H1 (cell line): ENCODE data around the gene DCDC1. TPM values are rescaled to one million over a fixed set of nuclear protein-coding genes. Genes with fewer than 3 reads are reported as not detected.

Source experiments
- CTCF ChIA-PET: fragments of 300-600 bp; sonication (Branson Sonifier 250); formaldehyde crosslinking; loops from one replicate; lab custom pipeline; 2021; ENCODE audit not compliant: partially characterized antibody; lab: Charles Lee
- POLR2A ChIA-PET: fragments of 300-600 bp; sonication (Branson Sonifier 250); formaldehyde crosslinking; loops from one replicate; lab custom pipeline; 2021; ENCODE audit warnings: inconsistent platforms; ENCODE audit not compliant: partially characterized antibody; lab: Charles Lee
- DNase-seq, 2 experiments: peaks; one replicate each; pipeline versions ENCODE4 v3.0.0 to v3.0.0-alpha.2; 2010 to 2022; ENCODE audit warnings: low spot score in 2 of 2, low read depth in 1 of 2, mixed read lengths in 1 of 2
- FAIRE-seq: peaks from 2 replicates; lab custom pipeline; 2011; peaks lifted over from hg19 to GRCh38; lab: Jason Lieb, UNC
- H2AFZ ChIP-seq: 2 replicates; pipeline ENCODE4 v1.8.1; 2012; ENCODE audit warnings: low read length, inconsistent platforms
- H2AK5ac ChIP-seq: 2 replicates; pipeline ENCODE4 v1.6.1; 2013; ENCODE audit warnings: low read depth, low read length
- H2BK120ac ChIP-seq: replicated peaks from 2 replicates; pipeline ENCODE3; 2013; ENCODE audit warnings: low read depth, low read length, inconsistent platforms
- H2BK12ac ChIP-seq: 2 replicates; pipeline ENCODE4 v1.6.1; 2013; ENCODE audit warnings: low read depth, low read length
- H2BK15ac ChIP-seq: 2 replicates; pipeline ENCODE4 v1.6.1; 2013; ENCODE audit warnings: low read length
- H2BK20ac ChIP-seq: 2 replicates; pipeline ENCODE4 v1.6.1; 2013; ENCODE audit warnings: low read length
- H2BK5ac ChIP-seq: 2 replicates; pipeline ENCODE4 v1.6.1; 2013; ENCODE audit warnings: low read depth, low read length
- H3K14ac ChIP-seq: 2 replicates; pipeline ENCODE4 v1.6.1; 2013; ENCODE audit warnings: inconsistent platforms; ENCODE audit not compliant: insufficient read length
- H3K18ac ChIP-seq: 2 replicates; pipeline ENCODE4 v1.6.1; 2013; ENCODE audit warnings: low read length; ENCODE audit errors: extremely low read depth
- H3K23ac ChIP-seq: 2 replicates; pipeline ENCODE4 v1.6.1; 2013; ENCODE audit warnings: inconsistent platforms; ENCODE audit not compliant: insufficient read length
- H3K23me2 ChIP-seq: 2 replicates; pipeline ENCODE4 v1.6.1; 2013; ENCODE audit warnings: low read depth, low read length
- H3K27ac ChIP-seq: 2 replicates; pipeline ENCODE4 v1.6.1; 2011; ENCODE audit warnings: low read depth, low read length, inconsistent platforms
- H3K27me3 ChIP-seq, 4 experiments: replicated peaks in 1 of 4; 1 replicate in 1 of 4; 2 replicates in 3 of 4; pipeline versions ENCODE4 v1.6.1 to v1.8.1; 2011 to 2013; ENCODE audit warnings: low read length in 3 of 4, mild to moderate bottlenecking in 3 of 4, inconsistent platforms in 2 of 4, mixed read lengths in 2 of 4, moderate library complexity in 1 of 4; ENCODE audit not compliant: control insufficient read depth in 3 of 4, insufficient read depth in 3 of 4; ENCODE audit errors: extremely low read depth in 1 of 4
- H3K36me3 ChIP-seq, 4 experiments: 2 replicates each; pipeline versions ENCODE4 v1.6.1 to v1.8.1; 2011 to 2013; ENCODE audit warnings: mild to moderate bottlenecking in 4 of 4, low read length in 3 of 4, moderate library complexity in 2 of 4, control low read depth in 1 of 4, inconsistent platforms in 1 of 4; ENCODE audit not compliant: insufficient read depth in 4 of 4, control insufficient read depth in 2 of 4
- H3K4ac ChIP-seq: replicated peaks from 2 replicates; pipeline ENCODE3; 2013; ENCODE audit warnings: low read length, low read depth, mixed read lengths, inconsistent platforms; ENCODE audit not compliant: insufficient read length
- H3K4me1 ChIP-seq, 4 experiments: replicated peaks in 1 of 4; 1 replicate in 1 of 4; 2 replicates in 3 of 4; pipeline versions ENCODE4 v1.6.1 to v1.8.1; 2011 to 2013; ENCODE audit warnings: low read length in 3 of 4, inconsistent platforms in 2 of 4, mixed read lengths in 1 of 4; ENCODE audit not compliant: insufficient read depth in 4 of 4, control insufficient read depth in 3 of 4
- H3K4me2 ChIP-seq, 2 experiments: 2 replicates each; pipeline versions ENCODE4 v1.6.1 to v1.8.1; 2011 to 2013; ENCODE audit warnings: low read depth in 2 of 2, low read length in 2 of 2, control low read depth in 1 of 2, inconsistent platforms in 1 of 2, mild to moderate bottlenecking in 1 of 2; ENCODE audit not compliant: insufficient read depth in 1 of 2
- H3K4me3 ChIP-seq, 4 experiments: fragments of 200-600, 300-600 bp in 1 of 4; sonication (generic), shearing (Covaris generic), sonication (Bioruptor Twin) in 1 of 4; 2 replicates each; pipeline versions ENCODE4 v1.5.1 to v1.8.1; 2011 to 2016; ENCODE audit warnings: low read length in 4 of 4, low read depth in 3 of 4, control low read depth in 2 of 4, inconsistent platforms in 2 of 4, mild to moderate bottlenecking in 2 of 4, mixed read lengths in 1 of 4, moderate library complexity in 1 of 4; ENCODE audit not compliant: insufficient read depth in 2 of 4; ENCODE audit errors: extremely low read depth in 1 of 4
- H3K56ac ChIP-seq: replicated peaks from 2 replicates; pipeline ENCODE3; 2013; ENCODE audit warnings: low read depth, mild to moderate bottlenecking, mixed read lengths, low read length, inconsistent platforms; ENCODE audit not compliant: insufficient read length
- H3K79me1 ChIP-seq: 2 replicates; pipeline ENCODE4 v1.6.1; 2013; ENCODE audit warnings: low read depth, low read length, control low read depth
- H3K79me2 ChIP-seq, 2 experiments: 2 replicates each; pipeline versions ENCODE4 v1.6.1 to v1.8.1; 2012 to 2013; ENCODE audit warnings: low read length in 2 of 2, mild to moderate bottlenecking in 2 of 2, inconsistent platforms in 1 of 2; ENCODE audit not compliant: insufficient read depth in 2 of 2, control insufficient read depth in 1 of 2
- H3K9ac ChIP-seq, 4 experiments: replicated peaks in 1 of 4; 1 replicate in 1 of 4; 2 replicates in 3 of 4; pipeline versions ENCODE4 v1.6.1 to v1.8.1; 2011 to 2013; ENCODE audit warnings: low read depth in 3 of 4, low read length in 3 of 4, control low read depth in 2 of 4, mild to moderate bottlenecking in 2 of 4, moderate library complexity in 2 of 4, inconsistent platforms in 1 of 4; ENCODE audit errors: extremely low read depth in 1 of 4
- H3K9me3 ChIP-seq, 2 experiments: 2 replicates each; pipeline versions ENCODE4 v1.6.1 to v1.8.1; 2012 to 2013; ENCODE audit warnings: mild to moderate bottlenecking in 2 of 2, moderate library complexity in 2 of 2, control low read depth in 1 of 2, inconsistent platforms in 1 of 2, low read depth in 1 of 2, low read length in 1 of 2, mixed read lengths in 1 of 2; ENCODE audit not compliant: insufficient read depth in 2 of 2
- H4K20me1 ChIP-seq, 2 experiments: replicated peaks in 1 of 2; 2 replicates each; pipeline versions ENCODE3 to v1.8.1; 2011 to 2013; ENCODE audit warnings: inconsistent platforms in 2 of 2, low read length in 2 of 2, mild to moderate bottlenecking in 1 of 2; ENCODE audit not compliant: insufficient read depth in 2 of 2, control insufficient read depth in 1 of 2
- H4K5ac ChIP-seq: 2 replicates; pipeline ENCODE4 v1.6.1; 2013; ENCODE audit warnings: low read length, low read depth, mixed read lengths, inconsistent platforms; ENCODE audit not compliant: insufficient read length
- H4K8ac ChIP-seq: 2 replicates; pipeline ENCODE4 v1.8.0; 2013; ENCODE audit warnings: mild to moderate bottlenecking, moderate library complexity, low read length, inconsistent platforms; ENCODE audit not compliant: insufficient read depth; ENCODE audit errors: extremely low read depth
- H4K91ac ChIP-seq: replicated peaks from 2 replicates; pipeline ENCODE3; 2013; ENCODE audit warnings: low read length, mixed read lengths, inconsistent platforms; ENCODE audit not compliant: insufficient read length
- EGR1 ChIP-seq: IDR thresholded peaks from 2 replicates; pipeline ENCODE4 v1.6.1; 2011; ENCODE audit warnings: low read depth, low read length, borderline replicate concordance
- WGBS, 2 experiments: shearing (Covaris generic) in 1 of 2; methylation state at CpG; one replicate each; pipeline versions ENCODE4 v1.1.6 to v1.1.7; 2013 to 2015; ENCODE audit warnings: low lambda C conversion rate in 2 of 2, mixed read lengths in 2 of 2, inconsistent platforms in 1 of 2, low coverage in 1 of 2, missing lambda C conversion rate in 1 of 2; ENCODE audit not compliant: insufficient replicate concordance in 2 of 2, insufficient coverage in 1 of 2, insufficient read length in 1 of 2; ENCODE audit errors: extremely low coverage in 1 of 2, missing lambda C conversion rate in 1 of 2; 5-methylcytosine and 5-hydroxymethylcytosine counted together
- polyA plus RNA-seq, 7 experiments: library from polyadenylated mRNA; depleted of rRNA in 3 of 7; stranded (reverse) in 5 of 7; unstranded in 2 of 7; fragments of >200 nt in 5 of 7; fragments of 200-250 nt in 2 of 7; gene quantifications; 1 replicate in 5 of 7; 2 replicates in 1 of 7; 4 replicates in 1 of 7; pipeline versions ENCODE4 v1.2.1 to v1.2.3, GENCODE V29; 2011 to 2013; ENCODE audit warnings: missing spikeins in 2 of 7, mixed read lengths in 2 of 7
- total RNA-seq: library from RNA; stranded (reverse); fragmentation: NEBNext Ultra II Directional; extraction: Animal tissue kit (Norgen Biotek cat#: 25700); gene quantifications from 2 replicates; pipeline ENCODE4 v1.2.1, GENCODE V29; 2021
- TF ChIP-seq, protein P1 (sequence below): IDR thresholded peaks from 2 replicates; pipeline ENCODE4 v1.6.1; 2011; ENCODE audit warnings: low read length, improper control_type of control experiment

The DCDC1 gene
- total and polyA plus RNA-seq, 2 of the 8 experiments (the other 6 are each of a cell fraction or from before 2014, with no cell fraction given): 0.15 to 0.56 TPM

DNA sequence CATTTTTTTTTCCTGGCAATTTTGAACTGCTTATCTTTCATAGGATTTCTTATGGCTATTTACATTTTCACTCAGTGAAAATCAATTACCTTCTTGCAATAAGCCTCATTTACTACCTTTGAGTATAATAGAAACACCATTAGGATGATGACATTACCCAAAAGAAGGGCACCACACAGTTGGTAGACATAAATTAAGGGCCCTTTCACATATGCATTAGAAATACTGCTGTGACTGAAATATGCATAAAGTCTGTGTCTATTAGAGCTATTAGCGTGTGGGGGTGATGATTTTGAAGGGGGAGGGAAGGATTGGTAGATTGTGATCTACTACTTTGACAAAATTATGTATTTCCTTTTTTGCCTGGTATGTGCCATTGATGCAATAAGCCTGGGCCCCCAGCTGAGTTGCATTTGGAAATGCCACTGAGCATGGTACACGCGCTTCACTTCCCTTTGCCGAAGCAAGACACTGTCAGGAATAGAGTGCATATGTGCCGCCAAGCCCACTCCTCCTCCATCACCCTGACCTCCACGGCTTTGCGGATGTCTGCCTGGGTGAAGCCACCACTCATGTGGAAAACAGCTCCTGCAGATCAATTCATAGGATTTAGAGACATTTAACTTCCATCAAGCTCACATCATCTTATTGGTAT is 339.3 kb downstream of the DCDC1 start:
- no peaks in the 10 kb centered on the region for H3K36me3 ChIP-seq
- CTCF ChIA-PET: interaction anchor here (1.6 kb wide), 1 partner anchor 15 kb away, joined by 3 read pairs; no protein-coding TSS in a partner anchor

More for the DNA sequence above, 339.3 kb downstream of the DCDC1 start:
- no peaks in the 10 kb centered on the region for H3K9me3 ChIP-seq
- no peaks in the 10 kb centered on the region for H3K23me2 ChIP-seq
- no peak overlapping the region for H4K91ac ChIP-seq
- no peak overlapping the region for H3K4me2 ChIP-seq
- H3K4me3 ChIP-seq: no peak overlapping the region
- H3K4me1 ChIP-seq: no peaks in the 10 kb centered on the region
- H3K23ac ChIP-seq: no peak overlapping the region
- DNase-seq (no peak), FAIRE-seq (no peak)
- H4K8ac ChIP-seq: no peak overlapping the region
- H3K27me3 ChIP-seq: no peaks in the 10 kb centered on the region
- H3K9ac ChIP-seq: no peak overlapping the region
- no peak overlapping the region for H4K5ac ChIP-seq
- no peaks in the 10 kb centered on the region for H3K79me2 ChIP-seq
- no peak overlapping the region for H2AFZ ChIP-seq
- POLR2A ChIA-PET: no interaction called here
- H3K14ac ChIP-seq: no peak overlapping the region
- no peaks in the 10 kb centered on the region for H3K79me1 ChIP-seq
- H3K18ac ChIP-seq: no peak overlapping the region
- H3K27ac ChIP-seq: no peak overlapping the region
- no peak overlapping the region for H2BK120ac ChIP-seq
- H2BK5ac ChIP-seq: no peak overlapping the region
- H3K56ac ChIP-seq: no peak overlapping the region
- H2AK5ac ChIP-seq: no peak overlapping the region
- no peaks in the 10 kb centered on the region for H4K20me1 ChIP-seq
- 94 to 100% methylated on average over 1 to 7 of the region's 7 CpGs for WGBS, 2 experiments
- TF ChIP-seq, protein P1, sequence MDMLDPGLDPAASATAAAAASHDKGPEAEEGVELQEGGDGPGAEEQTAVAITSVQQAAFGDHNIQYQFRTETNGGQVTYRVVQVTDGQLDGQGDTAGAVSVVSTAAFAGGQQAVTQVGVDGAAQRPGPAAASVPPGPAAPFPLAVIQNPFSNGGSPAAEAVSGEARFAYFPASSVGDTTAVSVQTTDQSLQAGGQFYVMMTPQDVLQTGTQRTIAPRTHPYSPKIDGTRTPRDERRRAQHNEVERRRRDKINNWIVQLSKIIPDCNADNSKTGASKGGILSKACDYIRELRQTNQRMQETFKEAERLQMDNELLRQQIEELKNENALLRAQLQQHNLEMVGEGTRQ: no peak
- TF ChIP-seq EGR1: no peak
- H2BK15ac ChIP-seq: no peak overlapping the region
- no peak overlapping the region for H2BK12ac ChIP-seq
- no peak overlapping the region for H3K4ac ChIP-seq
- no peak overlapping the region for H2BK20ac ChIP-seq
